ENCODE measurements around the gene TRIM75.

DNA sequence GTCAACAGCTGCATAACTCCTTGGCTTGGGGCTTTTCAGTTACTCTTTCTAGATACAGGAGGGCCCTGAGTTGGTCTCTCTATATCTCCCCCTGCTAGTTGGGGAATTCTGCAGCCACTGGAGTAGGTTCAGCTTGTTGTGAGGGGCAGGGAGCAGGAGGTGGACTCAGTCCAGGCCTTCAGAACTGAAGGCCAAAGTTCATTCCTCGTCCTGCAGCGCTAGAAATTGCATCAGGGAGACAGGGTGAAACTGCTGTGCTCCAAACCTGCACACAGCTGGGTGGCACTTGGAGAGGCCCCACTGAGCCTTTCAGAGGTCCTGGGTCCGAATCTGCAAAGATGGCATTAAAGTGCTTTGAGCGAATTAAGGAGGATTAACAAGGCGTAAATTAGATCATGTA lies 46.8 kb upstream of the TRIM75 start:
- TF ChIP-seq, protein P1, sequence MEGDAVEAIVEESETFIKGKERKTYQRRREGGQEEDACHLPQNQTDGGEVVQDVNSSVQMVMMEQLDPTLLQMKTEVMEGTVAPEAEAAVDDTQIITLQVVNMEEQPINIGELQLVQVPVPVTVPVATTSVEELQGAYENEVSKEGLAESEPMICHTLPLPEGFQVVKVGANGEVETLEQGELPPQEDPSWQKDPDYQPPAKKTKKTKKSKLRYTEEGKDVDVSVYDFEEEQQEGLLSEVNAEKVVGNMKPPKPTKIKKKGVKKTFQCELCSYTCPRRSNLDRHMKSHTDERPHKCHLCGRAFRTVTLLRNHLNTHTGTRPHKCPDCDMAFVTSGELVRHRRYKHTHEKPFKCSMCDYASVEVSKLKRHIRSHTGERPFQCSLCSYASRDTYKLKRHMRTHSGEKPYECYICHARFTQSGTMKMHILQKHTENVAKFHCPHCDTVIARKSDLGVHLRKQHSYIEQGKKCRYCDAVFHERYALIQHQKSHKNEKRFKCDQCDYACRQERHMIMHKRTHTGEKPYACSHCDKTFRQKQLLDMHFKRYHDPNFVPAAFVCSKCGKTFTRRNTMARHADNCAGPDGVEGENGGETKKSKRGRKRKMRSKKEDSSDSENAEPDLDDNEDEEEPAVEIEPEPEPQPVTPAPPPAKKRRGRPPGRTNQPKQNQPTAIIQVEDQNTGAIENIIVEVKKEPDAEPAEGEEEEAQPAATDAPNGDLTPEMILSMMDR (conservative IDR thresholded peaks at IDR 0.05 in 1 of 2, IDR thresholded peaks at IDR 0.05 in 1 of 2; ENCODE audit: low read depth in 1 of 2, low read length in 2 of 2) = no peak
- no peak for TF ChIP-seq EZH2 (IDR thresholded peaks at IDR 0.05; ENCODE audit: low read length, missing control alignments)

Data from fibroblast of lung (primary cell).